MCF 10A (cell line): ENCODE measurements around the gene ZNF236. TPM values are rescaled to one million over a fixed set of nuclear protein-coding genes. Genes with fewer than 3 reads are reported as not detected.

Experiments used
- BruUV-seq: library from RNA; stranded (reverse); fragments of 400-500 nt; replicated peaks from 2 replicates; lab custom pipeline; 2021; lab: Mats Ljungman, UMichigan
- CTCF ChIA-PET: fragments of 300-600 bp; sonication (Branson Sonifier 250); formaldehyde crosslinking; extraction: SDS; loops from one replicate; lab custom pipeline; 2021; ENCODE audit warnings: antibody characterized with exemption, inconsistent platforms; lab: Yijun Ruan, JAX
- POLR2A ChIA-PET: fragments of 300-600, 350-650 bp; sonication (Branson Sonifier 250); formaldehyde crosslinking; extraction: SDS; loops from one replicate; lab custom pipeline; 2020; ENCODE audit warnings: antibody characterized with exemption, inconsistent platforms; lab: Yijun Ruan, JAX
- DNase-seq: peaks from one replicate; pipeline ENCODE4 v3.0.0-alpha.2; 2018; ENCODE audit not compliant: unreplicated experiment
- H3K27ac Mint-ChIP-seq: one replicate; pipeline ENCODE4 v1.8.0; 2022; ENCODE audit warnings: mild to moderate bottlenecking, low read depth, mixed read lengths; ENCODE audit not compliant: unreplicated experiment
- H3K27me3 Mint-ChIP-seq: one replicate; pipeline ENCODE4 v1.8.0; 2022; ENCODE audit warnings: mixed read lengths; ENCODE audit not compliant: insufficient read depth, unreplicated experiment
- H3K36me3 Mint-ChIP-seq: one replicate; pipeline ENCODE4 v1.8.0; 2022; ENCODE audit warnings: mild to moderate bottlenecking, moderate library complexity, mixed read lengths; ENCODE audit not compliant: insufficient read depth, unreplicated experiment
- H3K4me1 Mint-ChIP-seq: one replicate; pipeline ENCODE4 v1.8.0; 2022; ENCODE audit warnings: mixed read lengths; ENCODE audit not compliant: insufficient read depth, unreplicated experiment
- H3K4me3 Mint-ChIP-seq: one replicate; pipeline ENCODE4 v1.8.0; 2022; ENCODE audit warnings: mild to moderate bottlenecking, moderate library complexity, mixed read lengths; ENCODE audit not compliant: unreplicated experiment
- H3K9me3 Mint-ChIP-seq: one replicate; pipeline ENCODE4 v1.8.0; 2022; ENCODE audit warnings: mixed read lengths; ENCODE audit not compliant: unreplicated experiment
- intact Hi-C: fragments of 100-400 bp; cut with micrococcal nuclease; formaldehyde crosslinking; loops from 2 replicates; pipeline ENCODE4 v1.14.1; 2022
- total RNA-seq: library from RNA; stranded (reverse); gene quantifications from 2 replicates; pipeline ENCODE4 v1.2.3, GENCODE V29; 2022
- TF ChIP-seq, protein P1 (sequence below): fragments of 200-600 bp; IDR thresholded peaks from one replicate; pipeline ENCODE4 v1.8.0; 2022; ENCODE audit warnings: antibody characterized with exemption, mild to moderate bottlenecking; ENCODE audit not compliant: unreplicated experiment

The ZNF236 gene
- total RNA-seq, 1 experiment from 2014 or later, result 15.3 TPM

DNA sequence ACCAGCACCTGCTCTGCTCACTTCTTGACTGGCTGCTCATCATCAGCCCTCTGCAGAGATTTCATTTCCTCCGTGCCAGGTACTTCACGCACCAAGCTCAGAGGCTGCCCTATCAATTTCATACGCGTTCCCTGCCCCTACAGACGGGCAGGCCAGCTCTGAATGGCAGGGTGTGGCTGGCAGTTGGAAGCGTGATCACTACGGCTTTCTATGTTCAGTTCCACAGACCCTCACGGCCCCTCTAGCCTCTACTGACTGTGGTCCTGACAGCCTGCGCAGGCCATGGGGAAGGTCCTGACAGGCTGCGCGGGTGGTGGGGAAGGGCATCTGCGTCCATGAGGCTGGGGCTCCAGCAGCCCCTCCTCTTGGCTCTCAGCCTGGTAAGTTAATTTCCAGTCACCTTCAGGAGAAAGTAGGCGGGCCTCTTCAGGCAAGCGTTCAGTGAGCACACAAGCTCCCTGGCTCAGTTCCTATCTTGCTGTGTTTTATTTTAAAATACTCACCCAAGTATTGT is 154.8 kb downstream of the ZNF236 start:
- ChIA-PET CTCF (interaction anchor here (1.1 to 1.3 kb wide), 3 partner anchors 23 to 176 kb away, joined by 3 to 8 read pairs (median 4); no protein-coding TSS in a partner anchor), POLR2A (no interaction called here)
- no peaks in the 10 kb centered on the region for H3K4me1 Mint-ChIP-seq
- H3K36me3 Mint-ChIP-seq, result peaks cover 12% of the 10 kb centered on the region
- no peaks in the 10 kb centered on the region for H3K9me3 Mint-ChIP-seq
- H3K4me3 Mint-ChIP-seq, result no peak overlapping the region
- BruUV-seq, result no TSS peak
- H3K27me3 Mint-ChIP-seq, result no peaks in the 10 kb centered on the region
- intact Hi-C loops, result no loop called here
- DNase-seq, result no peak
- TF ChIP-seq, protein P1, sequence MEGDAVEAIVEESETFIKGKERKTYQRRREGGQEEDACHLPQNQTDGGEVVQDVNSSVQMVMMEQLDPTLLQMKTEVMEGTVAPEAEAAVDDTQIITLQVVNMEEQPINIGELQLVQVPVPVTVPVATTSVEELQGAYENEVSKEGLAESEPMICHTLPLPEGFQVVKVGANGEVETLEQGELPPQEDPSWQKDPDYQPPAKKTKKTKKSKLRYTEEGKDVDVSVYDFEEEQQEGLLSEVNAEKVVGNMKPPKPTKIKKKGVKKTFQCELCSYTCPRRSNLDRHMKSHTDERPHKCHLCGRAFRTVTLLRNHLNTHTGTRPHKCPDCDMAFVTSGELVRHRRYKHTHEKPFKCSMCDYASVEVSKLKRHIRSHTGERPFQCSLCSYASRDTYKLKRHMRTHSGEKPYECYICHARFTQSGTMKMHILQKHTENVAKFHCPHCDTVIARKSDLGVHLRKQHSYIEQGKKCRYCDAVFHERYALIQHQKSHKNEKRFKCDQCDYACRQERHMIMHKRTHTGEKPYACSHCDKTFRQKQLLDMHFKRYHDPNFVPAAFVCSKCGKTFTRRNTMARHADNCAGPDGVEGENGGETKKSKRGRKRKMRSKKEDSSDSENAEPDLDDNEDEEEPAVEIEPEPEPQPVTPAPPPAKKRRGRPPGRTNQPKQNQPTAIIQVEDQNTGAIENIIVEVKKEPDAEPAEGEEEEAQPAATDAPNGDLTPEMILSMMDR, result no peak
- no peak overlapping the region for H3K27ac Mint-ChIP-seq

DNA sequence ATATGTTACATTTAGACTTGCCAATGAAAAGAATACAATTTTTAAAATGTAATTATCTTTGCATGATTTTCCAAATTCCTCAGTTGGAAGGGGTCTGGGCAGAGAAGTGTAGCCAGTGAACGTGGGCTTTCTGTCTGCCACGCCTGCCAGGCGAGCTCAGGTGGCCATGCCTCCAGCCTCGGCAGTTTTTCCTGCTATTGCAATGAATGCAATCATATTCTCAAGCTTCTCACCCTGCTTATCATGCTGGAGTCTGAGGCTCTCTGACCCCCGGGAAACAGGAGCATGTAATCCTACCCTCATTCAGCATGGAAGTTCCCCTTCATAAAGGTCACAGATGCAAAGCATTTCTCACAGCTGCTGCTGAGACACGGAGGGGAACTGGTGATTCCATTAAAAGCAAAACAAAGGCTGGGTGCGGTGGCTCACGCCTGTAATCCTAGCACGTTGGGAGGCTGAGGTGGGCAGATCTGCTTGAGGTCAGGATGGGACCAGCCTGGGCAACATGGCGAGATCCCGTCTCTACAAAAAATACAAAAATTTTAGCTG is 155.4 kb downstream of the ZNF236 start:
- Mint-ChIP-seq H3K4me1 (no peaks in the 10 kb centered on the region), H3K4me3 (no peak overlapping the region), H3K36me3 (peaks cover 12% of the 10 kb centered on the region), H3K9me3 (no peaks in the 10 kb centered on the region), H3K27ac (no peak overlapping the region), H3K27me3 (no peaks in the 10 kb centered on the region)
- TF ChIP-seq, protein P1, result no peak
- POLR2A ChIA-PET, result no interaction called here
- no TSS peak for BruUV-seq
- intact Hi-C loops, result no loop called here
- CTCF ChIA-PET, result interaction anchor here (1.1 to 1.3 kb wide), 3 partner anchors 22 to 237 kb away, joined by 3 to 8 read pairs (median 4); no protein-coding TSS in a partner anchor
- DNase-seq, result no peak

DNA sequence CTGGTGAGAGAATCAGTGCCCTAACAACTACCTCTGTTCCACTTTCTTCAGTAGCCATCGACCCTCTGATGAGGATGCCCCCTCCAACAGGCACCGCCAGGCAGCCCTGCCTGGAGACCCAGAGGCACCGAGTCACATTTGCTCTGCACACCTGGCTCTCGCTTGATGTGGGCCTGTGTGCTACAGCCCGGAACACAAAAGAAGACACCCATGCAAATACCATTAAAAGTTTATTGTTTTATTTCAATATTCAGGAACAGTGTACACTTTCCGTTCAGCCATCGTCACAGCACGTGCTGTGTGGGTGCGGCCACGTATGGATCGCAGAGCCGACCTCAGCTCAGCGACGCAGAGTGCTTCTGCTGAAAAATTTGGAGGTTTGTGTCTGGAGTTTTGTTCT is 156.3 kb downstream of the ZNF236 start:
- POLR2A ChIA-PET, result no interaction called here

DNA sequence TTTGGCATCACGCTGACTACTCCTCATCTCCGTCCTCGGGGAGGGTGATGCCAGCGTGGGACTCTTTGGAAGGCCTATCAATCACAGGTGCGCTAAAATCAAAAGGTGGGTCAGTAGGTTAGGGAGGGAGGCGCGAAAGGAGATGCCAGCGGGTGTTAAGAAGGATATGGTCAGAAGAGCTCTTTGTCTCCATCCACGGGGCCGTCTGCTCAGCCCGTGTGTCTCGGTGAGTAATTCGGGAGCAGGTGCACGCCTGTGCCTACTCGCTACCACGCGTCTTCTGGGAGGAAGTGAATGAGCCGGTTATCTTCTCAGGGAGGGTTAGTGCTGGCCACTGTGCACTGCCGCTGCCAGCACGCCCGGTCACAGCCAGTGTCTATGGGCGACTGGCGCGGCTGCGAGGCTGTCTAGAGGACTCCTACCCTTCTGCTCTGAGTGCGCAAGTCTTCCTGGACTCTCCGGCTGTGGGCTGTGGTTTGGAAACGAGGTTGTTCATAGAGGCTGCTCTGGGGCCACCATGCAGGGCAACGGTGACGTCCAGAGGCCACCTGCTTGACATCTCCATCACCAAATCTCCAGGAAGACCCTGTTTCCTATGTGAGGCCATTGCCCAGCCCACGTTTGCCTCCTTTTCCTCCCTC is 156.9 kb downstream of the ZNF236 start:
- H3K27me3 Mint-ChIP-seq, result no peaks in the 10 kb centered on the region
- POLR2A ChIA-PET, result no interaction called here

More for the DNA sequence above, 156.3 kb downstream of the ZNF236 start:
- Mint-ChIP-seq H3K36me3 (peaks cover 12% of the 10 kb centered on the region), H3K9me3 (no peaks in the 10 kb centered on the region), H3K27me3 (no peaks in the 10 kb centered on the region), H3K4me1 (peaks cover 5% of the 10 kb centered on the region), H3K4me3 (no peak overlapping the region), H3K27ac (no peak overlapping the region)
- CTCF ChIA-PET, result interaction anchor here (0.6 to 8.9 kb wide), 4 partner anchors 58 to 236 kb away, joined by 3 to 148 read pairs (median 7); no protein-coding TSS in a partner anchor
- no TSS peak for BruUV-seq
- intact Hi-C loops, result no loop called here
- DNase-seq, result no peak
- TF ChIP-seq, protein P1, result no peak

More for the DNA sequence above, 156.9 kb downstream of the ZNF236 start:
- TF ChIP-seq, protein P1, result no peak
- CTCF ChIA-PET, result interaction anchor here (0.6 to 8.9 kb wide), 3 partner anchors 59 to 232 kb away, joined by 5 to 148 read pairs (median 6); no protein-coding TSS in a partner anchor
- intact Hi-C loops, result no loop called here
- peaks cover 5% of the 10 kb centered on the region for H3K4me1 Mint-ChIP-seq
- no TSS peak for BruUV-seq
- peaks cover 12% of the 10 kb centered on the region for H3K36me3 Mint-ChIP-seq
- H3K27ac Mint-ChIP-seq, result no peak overlapping the region
- no peak overlapping the region for H3K4me3 Mint-ChIP-seq
- no peaks in the 10 kb centered on the region for H3K9me3 Mint-ChIP-seq
- no peak for DNase-seq
